T-helper 17 cell (primary cell): ENCODE measurements around the gene EPHB2. TPM values are rescaled to one million over a fixed set of nuclear protein-coding genes. Genes with fewer than 3 reads are reported as not detected.
"Not testable (repeated sequence)": the region's sequence is repeated elsewhere in the genome, so short reads cannot be mapped to it uniquely, and the experiment has no call there.

Source experiments
- ATAC-seq: fragments of 150-1000 bp; cut with Tn5 transposase; 2 replicates; pipeline ENCODE4 v1.10.0; 2021; ENCODE audit warnings: mild to moderate bottlenecking, moderate library complexity
- DNase-seq, 3 donors: peaks; one replicate each; pipeline versions ENCODE4 v3.0.0 to v3.0.0-alpha.2; 2020 to 2021
- H3K9me3 ChIP-seq: one replicate; pipeline ENCODE4 v1.7.0; 2013; ENCODE audit warnings: low read length, mild to moderate bottlenecking; ENCODE audit not compliant: control insufficient read depth, poor library complexity, severe bottlenecking
- H3K27ac Mint-ChIP-seq: one replicate; pipeline ENCODE4 v1.8.0; 2022; ENCODE audit warnings: mild to moderate bottlenecking, moderate library complexity, mixed read lengths
- H3K27me3 Mint-ChIP-seq: one replicate; pipeline ENCODE4 v1.8.0; 2022; ENCODE audit warnings: mixed read lengths
- H3K36me3 Mint-ChIP-seq: one replicate; pipeline ENCODE4 v1.8.0; 2022; ENCODE audit warnings: low read depth, mixed read lengths
- H3K4me1 Mint-ChIP-seq: one replicate; pipeline ENCODE4 v1.8.0; 2022; ENCODE audit warnings: mild to moderate bottlenecking, mixed read lengths
- H3K4me3 Mint-ChIP-seq: one replicate; pipeline ENCODE4 v1.8.0; 2022; ENCODE audit warnings: mild to moderate bottlenecking, moderate library complexity, mixed read lengths
- total RNA-seq, 4 donors: library from RNA in 2 of 4; stranded (reverse) in 2 of 4; gene quantifications; one replicate each; pipeline ENCODE4 v1.2.3 and lab custom pipeline; 2022 to 2026

The EPHB2 gene
- total RNA-seq: under 1 TPM in 1 of 2 donors, not detected in 1; 0.15 TPM
- total RNA-seq (lab: John Stamatoyannopoulos, UW): 0 reads per million in 2 donors

DNA sequence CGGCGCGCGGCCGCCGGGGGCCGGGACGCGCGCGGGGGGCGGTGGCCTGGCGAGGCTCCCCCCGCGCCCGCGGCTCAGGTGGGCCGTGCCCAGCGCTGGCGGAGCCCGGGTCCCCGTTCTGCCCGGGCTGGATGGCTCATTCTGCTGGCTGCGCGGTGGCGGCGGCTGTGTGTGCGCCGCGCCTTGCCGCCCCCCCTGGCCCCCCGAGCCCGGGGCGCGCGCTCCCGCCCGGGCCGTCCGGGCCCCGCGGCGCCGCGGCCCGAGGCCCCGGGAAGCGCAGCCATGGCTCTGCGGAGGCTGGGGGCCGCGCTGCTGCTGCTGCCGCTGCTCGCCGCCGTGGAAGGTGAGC, at the start of gene EPHB2:
TSS of gene EPHB2 (plus strand) at position 139 of the 349 bp plus-strand sequence. CDS start at position 283, 144 bp downstream.
- H3K9me3 ChIP-seq: no peaks in the 10 kb centered on the region
- H3K27me3 Mint-ChIP-seq: peaks cover 69% of the 10 kb centered on the region
- no peaks in the 10 kb centered on the region for H3K36me3 Mint-ChIP-seq
- ATAC-seq (peak; percentile 65), DNase-seq (no peak)
- peak within 1 kb of the TSS; percentile 89 for H3K4me3 Mint-ChIP-seq
- peaks cover 12% of the 10 kb centered on the region for H3K4me1 Mint-ChIP-seq
- H3K27ac Mint-ChIP-seq: no peak within 1 kb of the TSS

DNA sequence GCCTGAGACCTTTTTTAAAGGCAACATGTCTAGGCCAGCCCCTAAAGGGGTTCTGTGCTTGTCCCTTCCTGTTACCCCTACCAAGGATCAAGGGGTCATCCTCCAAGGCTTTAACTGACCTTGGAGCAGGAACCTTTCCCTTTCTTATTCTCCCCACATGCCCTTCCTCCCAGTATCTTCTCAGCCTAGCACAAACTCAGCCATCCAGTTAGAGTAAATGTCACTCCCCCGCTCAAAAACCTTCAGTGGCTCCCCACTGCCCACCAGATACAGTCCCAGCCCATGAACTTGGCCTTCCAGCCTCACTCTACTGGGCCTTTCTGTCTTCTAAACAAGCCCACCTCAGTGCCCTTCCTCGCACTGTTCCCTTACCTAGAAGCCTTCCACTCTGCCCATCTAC, 48.8 kb upstream of the EPHB2 start:
- DNase-seq (no peak), ATAC-seq (no peak)
- peaks cover 55% of the 10 kb centered on the region for H3K27me3 Mint-ChIP-seq
- H3K27ac Mint-ChIP-seq: no peak overlapping the region
- no peak overlapping the region for H3K4me3 Mint-ChIP-seq
- no peaks in the 10 kb centered on the region for H3K4me1 Mint-ChIP-seq
- no peaks in the 10 kb centered on the region for H3K36me3 Mint-ChIP-seq
- H3K9me3 ChIP-seq: no peaks in the 10 kb centered on the region

DNA sequence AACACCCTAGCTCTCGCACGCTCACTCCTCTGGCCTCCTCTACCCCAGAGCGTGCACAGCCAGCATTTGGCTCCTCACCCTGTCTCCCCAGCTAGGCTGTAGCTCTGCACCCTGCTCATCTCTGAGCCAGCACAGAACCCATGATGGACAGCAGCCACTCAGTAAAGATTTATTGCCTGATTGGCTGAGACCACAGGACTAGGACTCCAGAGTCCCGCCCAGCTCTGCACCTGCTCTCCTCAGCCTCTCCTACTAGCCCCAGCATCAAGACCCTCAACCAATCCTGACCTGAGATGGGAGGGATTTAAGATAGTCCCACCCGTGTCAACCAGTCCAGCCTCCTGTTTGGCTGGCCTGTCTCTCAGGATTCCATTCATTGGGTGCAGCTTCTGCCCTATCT, 48.3 kb upstream of the EPHB2 start:
- Mint-ChIP-seq H3K4me3 (no peak overlapping the region), H3K4me1 (no peaks in the 10 kb centered on the region)
- ATAC-seq: no peak

DNA sequence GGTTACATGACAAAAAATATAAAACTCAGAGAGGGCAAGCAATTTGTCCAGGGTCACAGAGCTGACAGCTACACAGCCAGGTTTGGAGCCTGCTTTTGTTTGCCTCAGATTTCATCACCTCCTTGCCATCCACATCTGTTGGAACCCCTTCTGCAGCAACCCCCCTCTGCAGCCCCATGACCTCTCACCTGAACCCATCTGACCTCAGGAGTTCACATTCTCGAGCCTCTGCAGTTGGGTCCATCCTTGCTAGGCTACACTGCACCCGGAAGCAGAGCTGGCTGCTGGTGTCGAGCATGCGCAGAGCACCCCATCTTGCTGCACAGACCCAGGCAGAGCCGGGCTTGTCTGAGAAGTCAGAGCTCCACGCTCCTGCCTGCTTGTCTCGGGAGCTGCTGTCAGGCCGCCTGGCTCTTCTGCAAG, 47.6 kb upstream of the EPHB2 start:
- DNase-seq (no peak), ATAC-seq (no peak)
- no peaks in the 10 kb centered on the region for H3K9me3 ChIP-seq
- Mint-ChIP-seq H3K4me1 (peaks cover 2% of the 10 kb centered on the region), H3K27me3 (peaks cover 55% of the 10 kb centered on the region), H3K36me3 (no peaks in the 10 kb centered on the region), H3K4me3 (no peak overlapping the region), H3K27ac (no peak overlapping the region)

More for the DNA sequence above, 48.3 kb upstream of the EPHB2 start:
- no peaks in the 10 kb centered on the region for H3K9me3 ChIP-seq
- no peaks in the 10 kb centered on the region for H3K36me3 Mint-ChIP-seq
- no peak for DNase-seq
- peaks cover 53% of the 10 kb centered on the region for H3K27me3 Mint-ChIP-seq
- H3K27ac Mint-ChIP-seq: peak overlapping the region; percentile 17

DNA sequence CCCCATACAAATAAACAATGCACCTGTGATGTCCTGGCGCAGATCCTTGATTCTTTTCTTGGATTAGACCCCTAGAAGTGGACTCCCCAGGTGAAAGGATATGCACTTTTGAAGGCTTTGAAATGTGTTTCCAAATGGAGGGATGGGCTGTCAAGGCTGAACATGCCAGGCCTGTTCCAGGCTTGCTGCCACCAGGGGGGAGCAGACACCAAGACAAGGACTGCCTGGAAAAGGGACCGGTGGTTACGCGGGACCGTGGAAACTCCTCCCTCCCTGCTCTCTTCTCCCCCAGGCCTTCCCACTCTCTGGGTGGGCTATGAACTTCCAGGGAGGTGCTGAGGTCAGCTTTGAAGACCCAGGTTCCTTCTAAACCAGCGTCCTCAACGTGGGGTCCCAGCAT, 44.9 kb upstream of the EPHB2 start:
- DNase-seq: no peak
- Mint-ChIP-seq H3K4me3 (no peak overlapping the region), H3K27ac (no peak overlapping the region), H3K27me3 (peaks cover 67% of the 10 kb centered on the region), H3K36me3 (no peaks in the 10 kb centered on the region), H3K4me1 (peaks cover 2% of the 10 kb centered on the region)
- ATAC-seq: no peak
- no peaks in the 10 kb centered on the region for H3K9me3 ChIP-seq

DNA sequence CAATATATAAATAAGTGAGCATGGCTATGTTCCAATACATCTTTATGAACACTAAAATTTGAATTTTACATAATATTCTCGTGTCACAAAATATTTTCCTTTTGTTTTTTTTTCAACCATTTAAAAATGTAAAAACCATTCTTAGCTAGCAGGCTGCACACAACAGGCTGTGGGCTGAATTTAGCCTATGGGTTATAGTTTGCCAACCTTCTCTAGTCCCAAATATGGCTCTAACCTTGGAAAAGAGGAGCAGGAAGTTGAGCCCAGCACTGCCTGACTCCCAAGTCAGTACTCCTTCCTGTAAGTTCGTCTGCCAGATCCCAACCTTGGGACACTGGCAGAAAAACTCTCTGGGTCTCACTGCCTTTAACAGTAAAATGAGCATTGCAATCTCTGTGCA, 44.2 kb upstream of the EPHB2 start:
- no peak overlapping the region for H3K4me3 Mint-ChIP-seq
- DNase-seq (no peak), ATAC-seq (no peak)
- no peaks in the 10 kb centered on the region for H3K36me3 Mint-ChIP-seq
- no peak overlapping the region for H3K27ac Mint-ChIP-seq
- no peaks in the 10 kb centered on the region for H3K9me3 ChIP-seq
- H3K27me3 Mint-ChIP-seq: peaks cover 71% of the 10 kb centered on the region
- H3K4me1 Mint-ChIP-seq: peaks cover 2% of the 10 kb centered on the region

DNA sequence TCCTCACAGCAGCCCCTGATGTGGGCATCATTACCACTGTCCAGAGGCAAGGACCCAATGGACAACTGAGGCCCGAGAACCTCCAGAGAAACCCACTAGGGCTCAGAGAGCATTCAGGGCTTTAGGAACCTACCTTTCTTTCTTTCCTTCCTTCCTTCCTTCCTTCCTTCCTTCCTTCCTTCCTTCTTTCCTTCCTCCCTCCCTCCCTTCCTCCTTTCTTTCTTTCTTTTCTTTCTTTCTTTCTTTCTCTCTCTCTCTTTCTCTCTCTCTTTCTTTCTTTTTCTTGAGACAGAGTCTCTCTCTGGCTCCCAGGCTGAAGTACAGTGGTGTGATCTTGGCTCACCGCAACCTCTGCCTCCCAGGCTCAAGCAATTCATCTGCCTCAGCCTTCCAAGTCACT, 41.8 kb upstream of the EPHB2 start:
- not testable (repeated sequence) for H3K36me3 Mint-ChIP-seq, DNase-seq, ATAC-seq, H3K9me3 ChIP-seq, H3K27ac Mint-ChIP-seq, H3K4me3 Mint-ChIP-seq, H3K4me1 Mint-ChIP-seq
- H3K27me3 Mint-ChIP-seq: peaks cover 78% of the 10 kb centered on the region

DNA sequence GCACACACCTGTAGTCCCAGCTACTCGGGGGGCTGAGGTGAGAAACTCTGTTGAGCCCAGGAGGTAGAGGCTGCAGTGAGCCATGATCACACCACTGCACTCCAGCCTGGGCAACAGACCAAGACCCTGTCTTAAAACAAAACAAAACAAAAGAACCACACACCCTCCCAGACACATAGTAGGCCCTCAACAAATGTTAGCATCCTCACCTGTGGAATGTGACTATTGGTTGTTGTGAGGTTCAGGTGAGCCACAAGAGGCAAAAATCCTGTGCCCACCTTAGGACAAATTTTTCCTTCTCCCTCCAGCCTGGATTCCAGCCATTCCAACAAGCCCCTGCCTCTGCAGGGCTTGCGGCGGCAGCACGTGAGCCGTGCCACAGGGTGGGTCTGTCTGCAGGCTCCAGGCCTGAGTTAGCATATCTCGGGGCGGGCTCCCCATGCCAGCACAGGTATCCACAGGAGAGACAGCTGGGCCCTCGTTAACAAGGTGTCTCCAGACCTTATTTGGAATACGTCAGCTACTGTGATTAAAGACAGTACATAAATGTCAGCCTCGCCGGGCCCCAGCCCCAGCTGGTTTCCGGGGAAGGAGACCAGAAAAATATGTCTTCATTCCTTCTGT, 40.2 kb upstream of the EPHB2 start:
- H3K27me3 Mint-ChIP-seq: peaks cover 77% of the 10 kb centered on the region
- no peaks in the 10 kb centered on the region for H3K9me3 ChIP-seq
- ATAC-seq (no peak), DNase-seq (no peak)
- no peaks in the 10 kb centered on the region for H3K36me3 Mint-ChIP-seq
- no peak overlapping the region for H3K27ac Mint-ChIP-seq
- H3K4me3 Mint-ChIP-seq: no peak overlapping the region
- H3K4me1 Mint-ChIP-seq: peaks cover 4% of the 10 kb centered on the region

DNA sequence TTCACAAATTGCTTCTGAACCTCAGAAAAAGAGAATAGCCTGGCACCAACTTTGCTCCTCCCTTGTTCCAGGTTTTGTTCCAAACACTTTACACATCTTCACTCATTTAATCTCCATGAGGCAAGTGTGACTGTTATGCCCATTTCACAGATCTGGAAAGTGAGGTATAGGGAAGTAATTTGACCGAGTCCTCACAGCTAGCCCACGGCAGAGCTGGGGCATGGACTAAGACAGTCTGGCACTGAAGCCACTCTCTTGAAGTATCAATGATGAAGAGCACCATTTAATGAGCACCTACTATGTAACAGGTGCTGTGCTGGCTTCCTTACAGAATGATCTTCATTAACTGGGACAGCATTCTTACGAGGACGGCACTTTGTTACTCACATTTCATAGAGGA, 38.6 kb upstream of the EPHB2 start:
- no peak overlapping the region for H3K27ac Mint-ChIP-seq
- no peaks in the 10 kb centered on the region for H3K9me3 ChIP-seq
- H3K27me3 Mint-ChIP-seq: peaks cover 74% of the 10 kb centered on the region
- peaks cover 4% of the 10 kb centered on the region for H3K4me1 Mint-ChIP-seq
- DNase-seq: no peak
- H3K36me3 Mint-ChIP-seq: no peaks in the 10 kb centered on the region
- ATAC-seq: no peak
- no peak overlapping the region for H3K4me3 Mint-ChIP-seq

DNA sequence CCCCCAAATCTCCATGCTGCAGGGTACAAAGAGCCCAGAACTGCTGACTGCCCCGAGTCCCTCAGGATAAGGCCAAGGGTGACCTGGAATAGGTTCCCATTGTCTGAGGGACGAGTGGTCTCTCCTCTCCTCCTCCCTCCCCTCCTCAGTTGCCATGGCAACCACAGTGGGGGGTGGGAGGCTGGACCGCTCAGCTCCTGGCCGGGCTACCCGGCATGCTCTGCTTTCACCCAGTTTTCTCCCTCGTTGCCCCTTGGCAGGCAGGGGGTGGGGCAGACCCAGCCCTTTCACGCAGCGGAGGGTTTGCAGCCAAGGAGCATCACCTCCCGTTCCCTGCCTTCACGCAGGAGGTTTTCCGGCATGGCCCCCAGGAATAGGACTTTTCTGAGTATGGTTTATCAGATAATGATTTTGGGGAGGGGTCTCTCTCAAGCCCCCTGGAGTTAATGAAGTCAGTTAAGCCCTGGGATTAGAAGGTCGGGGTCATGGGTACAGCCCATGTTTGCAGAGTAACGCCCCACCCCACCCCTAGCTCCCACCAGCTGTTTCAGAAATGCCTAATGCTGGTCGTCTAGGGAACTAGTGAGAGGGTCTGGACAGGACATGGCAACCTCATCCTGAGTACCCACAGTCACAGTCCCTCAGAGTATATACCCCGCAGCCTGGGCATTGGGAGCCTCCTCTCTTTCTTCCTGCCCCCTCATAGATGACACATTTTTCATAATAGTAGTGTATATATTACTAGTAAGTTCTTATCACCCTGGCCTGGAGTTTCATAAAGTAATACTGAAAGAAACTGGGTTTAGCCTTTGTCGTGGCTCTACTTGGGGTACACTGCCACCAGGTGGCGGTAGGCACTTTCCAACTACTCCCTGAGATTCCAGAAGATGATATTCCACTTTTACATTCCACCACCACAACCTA, 36.9 kb upstream of the EPHB2 start:
- ATAC-seq (no peak), DNase-seq (no peak)
- Mint-ChIP-seq H3K27me3 (peaks cover 61% of the 10 kb centered on the region), H3K36me3 (no peaks in the 10 kb centered on the region), H3K4me1 (peaks cover 2% of the 10 kb centered on the region), H3K27ac (no peak overlapping the region), H3K4me3 (no peak overlapping the region)
- no peaks in the 10 kb centered on the region for H3K9me3 ChIP-seq

DNA sequence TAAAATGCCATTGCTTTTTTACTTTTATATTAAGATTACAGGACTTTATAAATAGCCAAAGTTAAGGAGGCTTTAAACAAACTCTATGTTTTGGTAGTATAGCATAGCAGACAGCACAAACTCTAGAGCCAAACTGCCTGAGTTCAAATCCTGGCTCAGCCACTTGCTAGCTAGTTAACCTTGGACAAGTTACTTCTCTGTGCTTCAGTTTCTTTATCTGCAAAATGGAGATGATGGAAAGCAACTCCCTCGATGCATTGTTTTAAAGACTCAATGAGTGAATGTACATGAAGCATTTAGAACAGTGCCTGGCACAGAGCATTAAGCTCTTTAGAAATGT, 36.3 kb upstream of the EPHB2 start:
- Mint-ChIP-seq H3K36me3 (no peaks in the 10 kb centered on the region), H3K27me3 (peaks cover 56% of the 10 kb centered on the region), H3K4me3 (no peak overlapping the region)

DNA sequence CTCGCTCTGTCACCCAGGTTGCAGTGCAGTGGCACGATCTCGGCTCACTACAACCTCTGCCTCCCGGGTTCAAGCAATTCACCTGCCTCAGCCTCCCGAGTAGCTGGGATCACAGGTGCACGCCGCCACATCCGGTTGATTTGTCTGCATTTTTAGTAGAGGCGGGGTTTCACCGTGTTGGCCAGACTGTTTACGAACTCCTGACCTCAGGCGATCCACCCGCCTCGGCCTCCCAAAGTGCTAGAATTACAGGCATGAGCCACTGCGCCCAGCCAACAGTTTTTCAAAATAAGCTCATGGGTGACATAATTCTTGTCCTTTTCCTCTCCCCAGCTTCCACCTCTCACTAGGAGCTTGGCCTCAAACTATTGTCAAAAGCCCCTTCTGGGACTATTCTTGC, 34.5 kb upstream of the EPHB2 start:
- not testable (repeated sequence) for H3K36me3 Mint-ChIP-seq, H3K4me3 Mint-ChIP-seq, DNase-seq, H3K4me1 Mint-ChIP-seq, H3K9me3 ChIP-seq, ATAC-seq, H3K27ac Mint-ChIP-seq
- H3K27me3 Mint-ChIP-seq: peaks cover 39% of the 10 kb centered on the region

More for the DNA sequence above, 36.3 kb upstream of the EPHB2 start:
- DNase-seq (no peak), ATAC-seq (no peak)
- H3K9me3 ChIP-seq: no peaks in the 10 kb centered on the region
- no peak overlapping the region for H3K27ac Mint-ChIP-seq
- H3K4me1 Mint-ChIP-seq: peaks cover 2% of the 10 kb centered on the region

DNA sequence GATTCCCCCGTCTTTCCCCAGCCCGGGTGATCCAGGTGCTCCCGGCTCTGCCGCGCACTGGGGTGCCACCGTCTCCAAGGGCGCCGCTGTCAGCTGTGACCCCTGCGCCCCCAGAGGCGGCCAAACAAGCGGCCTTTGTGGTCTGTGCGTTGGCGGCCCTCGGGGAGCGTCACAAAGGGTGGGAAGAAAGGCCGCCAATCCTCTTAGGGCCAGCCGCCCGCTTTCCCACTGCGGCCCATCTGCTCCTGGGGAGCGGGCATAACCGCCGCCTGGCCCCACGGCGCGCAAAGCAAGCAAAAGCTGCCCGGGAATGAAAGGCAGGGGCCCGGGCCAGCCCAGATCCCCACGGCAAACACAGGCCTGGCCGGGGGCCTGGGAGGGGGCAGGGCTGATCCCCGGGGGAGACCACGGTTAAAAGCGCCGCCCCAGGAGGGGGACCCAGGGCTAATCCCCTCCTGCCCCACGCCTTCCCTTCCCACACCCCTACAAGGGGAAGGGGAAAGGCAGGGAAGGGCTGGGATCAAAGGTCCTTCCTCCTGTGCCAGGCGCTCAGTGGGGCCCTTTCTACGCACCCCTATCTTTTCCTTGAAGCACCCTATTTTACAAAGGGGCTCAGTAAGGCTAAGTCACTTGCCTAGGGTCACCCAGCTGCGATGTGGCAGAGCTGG, 33.6 kb upstream of the EPHB2 start:
- DNase-seq: no peak
- peaks cover 30% of the 10 kb centered on the region for H3K27me3 Mint-ChIP-seq
- no peak overlapping the region for H3K27ac Mint-ChIP-seq
- no peaks in the 10 kb centered on the region for H3K9me3 ChIP-seq
- peaks cover 2% of the 10 kb centered on the region for H3K4me1 Mint-ChIP-seq
- H3K36me3 Mint-ChIP-seq: no peaks in the 10 kb centered on the region
- no peak for ATAC-seq
- no peak overlapping the region for H3K4me3 Mint-ChIP-seq
